CD4-positive, CD25-positive, alpha-beta regulatory T cell (primary cell): ENCODE measurements around the gene B9D2. TPM values are rescaled to one million over a fixed set of nuclear protein-coding genes. Genes with fewer than 3 reads are reported as not detected.

Experiments used
- ATAC-seq, 2 donors: fragments of 150-1000 bp; cut with Tn5 transposase; one replicate each; pipeline ENCODE4 v1.10.0; 2021; ENCODE audit warnings: low read depth in 2 of 2, moderate number of reproducible peaks in 2 of 2, moderate library complexity in 1 of 2
- DNase-seq, 3 donors: peaks; one replicate each; pipeline versions ENCODE4 v3.0.0 to v3.0.0-alpha.2; 2012 to 2022; ENCODE audit warnings: mixed read lengths in 1 of 3
- H3K27ac ChIP-seq: one replicate; pipeline ENCODE4 v1.7.0; 2013; ENCODE audit warnings: mild to moderate bottlenecking, low read length; ENCODE audit not compliant: insufficient read depth, poor library complexity, severe bottlenecking
- H3K27me3 ChIP-seq: one replicate; pipeline ENCODE4 v1.7.0; 2013; ENCODE audit warnings: low read length; ENCODE audit not compliant: control insufficient read depth, insufficient read depth
- H3K36me3 ChIP-seq: one replicate; pipeline ENCODE4 v1.7.0; 2013; ENCODE audit warnings: mild to moderate bottlenecking, low read length, moderate library complexity; ENCODE audit not compliant: control insufficient read depth, insufficient read depth
- H3K4me1 ChIP-seq: 2 replicates; pipeline ENCODE4 v1.7.0; 2013; ENCODE audit warnings: mild to moderate bottlenecking, low read length; ENCODE audit not compliant: insufficient read depth, control insufficient read depth, poor library complexity, severe bottlenecking
- H3K4me3 ChIP-seq: one replicate; pipeline ENCODE4 v1.7.0; 2013; ENCODE audit warnings: low read depth, mild to moderate bottlenecking, low read length, moderate library complexity
- H3K9me3 ChIP-seq, 2 experiments: 1 replicate in 1 of 2; 2 replicates in 1 of 2; pipeline ENCODE4 v1.7.0; 2013; ENCODE audit warnings: low read length in 2 of 2, mild to moderate bottlenecking in 1 of 2, moderate library complexity in 1 of 2; ENCODE audit not compliant: control insufficient read depth in 2 of 2
- H3K27ac Mint-ChIP-seq, 3 donors: one replicate each; pipeline ENCODE4 v1.8.0; 2020 to 2022; ENCODE audit warnings: mild to moderate bottlenecking in 3 of 3, mixed read lengths in 3 of 3, moderate library complexity in 2 of 3
- H3K27me3 Mint-ChIP-seq: one replicate; pipeline ENCODE4 v1.8.0; 2022; ENCODE audit warnings: mild to moderate bottlenecking, mixed read lengths
- H3K36me3 Mint-ChIP-seq: one replicate; pipeline ENCODE4 v1.8.0; 2020; ENCODE audit warnings: mixed read lengths
- H3K4me1 Mint-ChIP-seq, 4 donors: one replicate each; pipeline ENCODE4 v1.8.0; 2020 to 2022; ENCODE audit warnings: mixed read lengths in 4 of 4, mild to moderate bottlenecking in 1 of 4
- H3K4me3 Mint-ChIP-seq, 4 donors: one replicate each; pipeline ENCODE4 v1.8.0; 2020 to 2022; ENCODE audit warnings: mild to moderate bottlenecking in 4 of 4, mixed read lengths in 4 of 4, moderate library complexity in 3 of 4
- H3K9me3 Mint-ChIP-seq, 7 donors: one replicate each; pipeline ENCODE4 v1.8.0; 2020 to 2022; ENCODE audit warnings: mixed read lengths in 7 of 7, mild to moderate bottlenecking in 3 of 7, moderate library complexity in 2 of 7
- polyA plus RNA-seq, 4 donors: library from polyadenylated mRNA; unstranded; fragments of 300-500 nt; fragmentation: Illumina TruSeq; gene quantifications; one replicate each; pipeline ENCODE4 v1.2.3, GENCODE V29; 2021
- total RNA-seq: library from RNA; stranded (reverse); gene quantifications from one replicate; pipeline ENCODE4 v1.2.3, GENCODE V29; 2022

The B9D2 gene
- total and polyA plus RNA-seq, 5 donors from 2014 or later: 22.3 to 28.4 (median 24.2) TPM

DNA sequence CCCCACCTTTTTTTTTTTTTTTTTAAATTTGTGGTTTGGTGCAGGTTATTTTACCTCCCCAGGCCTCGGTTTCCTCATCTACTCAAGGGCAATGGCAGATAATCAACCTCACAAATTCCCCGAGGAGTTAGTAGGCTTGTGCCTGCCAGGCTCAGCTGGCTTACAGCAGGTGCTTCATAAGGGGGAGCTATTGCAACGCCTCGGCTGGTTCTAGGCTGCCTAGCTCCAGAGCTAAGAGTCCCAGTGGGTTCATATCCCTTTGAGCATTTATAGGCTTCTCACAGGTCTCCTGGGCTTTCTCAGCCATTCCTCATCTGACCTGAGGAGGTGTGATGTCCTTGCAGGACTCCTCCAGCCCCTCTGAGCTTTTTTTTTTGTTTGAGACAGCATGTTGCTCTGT is 44.3 kb upstream of the B9D2 start:
- Mint-ChIP-seq H3K27ac (no peak overlapping the region), H3K9me3 (no peaks in the 10 kb centered on the region), H3K36me3 (peaks cover 12% of the 10 kb centered on the region), H3K4me1 (peaks cover 5 to 16% (median 9%) of the 10 kb centered on the region in 4 donors), H3K27me3 (no peaks in the 10 kb centered on the region), H3K4me3 (no peak overlapping the region)
- Histone ChIP-seq H3K4me3 (no peak overlapping the region), H3K36me3 (peaks cover 13% of the 10 kb centered on the region), H3K27me3 (no peaks in the 10 kb centered on the region), H3K9me3 (no peaks in the 10 kb centered on the region), H3K27ac (no peak overlapping the region), H3K4me1 (no peaks in the 10 kb centered on the region)
- DNase-seq (no peak), ATAC-seq (no peak)

DNA sequence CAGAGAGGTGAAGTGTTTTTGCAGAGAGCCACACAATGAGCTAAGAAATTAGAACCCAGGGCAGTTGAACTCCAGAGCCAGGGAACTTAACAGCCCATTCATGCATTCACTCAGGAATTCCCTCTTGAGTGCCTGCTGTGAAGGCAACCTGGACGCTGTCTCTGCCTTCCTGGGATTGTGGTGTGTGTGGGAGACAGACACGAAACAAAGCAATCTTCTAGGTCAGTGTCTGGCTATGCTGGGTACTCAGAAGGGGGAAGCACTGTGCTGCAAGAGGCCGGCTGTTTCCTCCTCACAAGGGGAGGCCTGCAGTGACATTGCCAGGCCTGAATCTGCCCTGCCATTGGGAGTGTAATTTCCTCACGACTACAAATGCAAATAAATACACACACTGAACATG is 43.3 kb upstream of the B9D2 start:
- Mint-ChIP-seq H3K27me3 (no peaks in the 10 kb centered on the region), H3K4me1 (peaks cover 5 to 16% (median 9%) of the 10 kb centered on the region in 4 donors), H3K36me3 (peaks cover 12% of the 10 kb centered on the region), H3K9me3 (no peaks in the 10 kb centered on the region), H3K4me3 (peak overlapping the region in 1 of 4 donors; percentile 62), H3K27ac (peak overlapping the region in 1 of 3 donors; percentile 3)
- DNase-seq: no peak
- peaks cover 11% of the 10 kb centered on the region for H3K36me3 ChIP-seq
- no peaks in the 10 kb centered on the region for H3K27me3 ChIP-seq
- no peaks in the 10 kb centered on the region for H3K4me1 ChIP-seq
- no peak overlapping the region for H3K4me3 ChIP-seq
- H3K27ac ChIP-seq: no peak overlapping the region
- H3K9me3 ChIP-seq: no peaks in the 10 kb centered on the region
- no peak for ATAC-seq

DNA sequence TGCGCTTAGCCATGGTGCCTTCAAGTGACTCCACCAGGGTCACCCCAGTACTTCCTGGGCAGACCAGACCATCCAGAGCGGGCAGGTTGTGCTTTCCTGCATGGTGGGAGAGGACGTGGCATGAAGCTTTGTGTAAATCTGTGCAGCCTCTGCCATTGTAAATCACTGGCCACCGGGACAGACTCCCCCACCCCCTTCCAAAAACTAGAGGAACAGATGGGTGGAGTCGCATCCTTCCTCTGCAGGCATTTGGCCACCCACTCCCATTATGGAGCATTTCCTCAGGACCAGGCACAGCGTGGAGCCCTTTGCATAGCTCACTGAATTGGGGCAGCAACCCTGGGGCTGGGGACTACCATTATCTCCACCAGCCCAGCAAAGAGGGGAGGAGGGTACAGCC is 41.8 kb upstream of the B9D2 start:
- no peaks in the 10 kb centered on the region for H3K36me3 ChIP-seq
- no peaks in the 10 kb centered on the region for H3K9me3 ChIP-seq
- H3K4me1 Mint-ChIP-seq: peaks cover 5 to 26% (median 16%) of the 10 kb centered on the region in 4 donors
- peaks cover 15% of the 10 kb centered on the region for H3K36me3 Mint-ChIP-seq
- no peaks in the 10 kb centered on the region for H3K4me1 ChIP-seq
- H3K27me3 ChIP-seq: no peaks in the 10 kb centered on the region
- ATAC-seq: no peak
- H3K4me3 ChIP-seq: no peak overlapping the region
- H3K9me3 Mint-ChIP-seq: no peaks in the 10 kb centered on the region
- no peaks in the 10 kb centered on the region for H3K27me3 Mint-ChIP-seq
- no peak for DNase-seq
- no peak overlapping the region for H3K27ac Mint-ChIP-seq
- H3K4me3 Mint-ChIP-seq: no peak overlapping the region
- no peak overlapping the region for H3K27ac ChIP-seq

DNA sequence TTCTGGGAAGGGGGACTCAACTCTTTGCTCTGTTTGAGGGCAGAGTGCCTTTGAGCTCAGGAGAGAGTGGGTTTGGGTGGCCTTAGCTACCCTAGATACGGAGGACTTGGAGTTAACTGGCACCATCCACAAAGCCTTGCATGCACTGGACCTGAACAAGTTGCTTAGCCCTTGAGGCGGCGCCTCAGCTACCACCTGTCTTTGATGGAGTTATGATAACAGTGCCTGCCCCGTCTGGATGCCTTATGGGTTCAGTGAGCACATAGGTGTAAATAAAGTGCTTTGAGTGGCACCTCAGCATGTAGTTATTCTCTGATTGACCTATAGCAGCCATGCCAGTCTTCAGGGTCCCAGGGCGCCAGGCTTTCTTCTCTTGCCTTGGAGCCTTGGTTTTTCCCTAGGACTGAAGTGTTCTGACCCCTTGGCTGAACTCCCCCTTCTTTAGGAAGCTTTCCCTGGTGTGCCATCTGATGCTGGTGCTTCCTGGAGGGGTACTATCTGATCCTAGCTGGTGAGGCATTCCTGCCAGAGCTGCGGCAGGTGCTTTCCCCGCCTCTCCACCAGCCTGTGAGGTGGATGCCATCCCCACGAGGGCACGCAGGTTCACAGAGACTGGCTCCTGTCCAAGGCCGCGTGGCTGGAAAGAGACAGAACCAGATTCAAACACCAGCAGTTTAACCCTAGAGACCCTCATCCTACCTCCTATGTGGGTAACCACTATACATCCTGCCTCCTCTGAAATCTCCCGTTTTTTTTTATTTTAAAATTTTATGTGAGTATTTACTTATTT is 39.4 kb upstream of the B9D2 start:
- peak overlapping the region in 1 of 4 donors; percentile 35 for H3K4me3 Mint-ChIP-seq
- no peaks in the 10 kb centered on the region for H3K9me3 Mint-ChIP-seq
- no peak overlapping the region for H3K27ac Mint-ChIP-seq
- Histone ChIP-seq H3K4me3 (no peak overlapping the region), H3K27me3 (no peaks in the 10 kb centered on the region), H3K4me1 (peaks cover 9% of the 10 kb centered on the region), H3K9me3 (no peaks in the 10 kb centered on the region), H3K36me3 (no peaks in the 10 kb centered on the region), H3K27ac (no peak overlapping the region)
- DNase-seq (no peak), ATAC-seq (no peak)
- peaks cover 10 to 31% (median 20%) of the 10 kb centered on the region in 4 donors for H3K4me1 Mint-ChIP-seq
- no peaks in the 10 kb centered on the region for H3K27me3 Mint-ChIP-seq
- peaks cover 15% of the 10 kb centered on the region for H3K36me3 Mint-ChIP-seq

DNA sequence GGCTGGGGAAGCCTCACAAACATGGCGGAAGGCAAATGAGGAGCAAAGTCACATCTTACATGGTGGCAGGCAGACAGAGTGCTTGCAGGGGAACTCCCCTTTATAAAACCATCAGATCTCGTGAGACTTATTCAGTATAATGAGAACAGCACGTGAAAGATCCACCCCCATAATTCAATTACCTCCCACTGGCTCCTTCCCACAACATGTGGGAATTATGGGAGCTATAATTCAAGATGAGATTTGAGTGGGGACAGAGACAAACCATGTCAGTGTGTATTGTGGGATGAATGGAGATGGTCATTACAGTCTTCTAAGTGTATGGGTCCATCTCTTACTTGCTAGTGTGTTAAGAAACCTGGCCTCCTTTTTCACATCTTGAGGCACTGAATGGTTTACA is 38.1 kb upstream of the B9D2 start:
- no peaks in the 10 kb centered on the region for H3K9me3 ChIP-seq
- no peak for DNase-seq
- no peaks in the 10 kb centered on the region for H3K36me3 ChIP-seq
- H3K4me1 Mint-ChIP-seq: peaks cover 21 to 40% (median 28%) of the 10 kb centered on the region in 4 donors
- no peak for ATAC-seq
- no peaks in the 10 kb centered on the region for H3K9me3 Mint-ChIP-seq
- H3K36me3 Mint-ChIP-seq: peaks cover 9% of the 10 kb centered on the region
- no peak overlapping the region for H3K4me3 ChIP-seq
- no peak overlapping the region for H3K27ac Mint-ChIP-seq
- H3K4me1 ChIP-seq: peaks cover 15% of the 10 kb centered on the region
- H3K4me3 Mint-ChIP-seq: peak overlapping the region in 1 of 4 donors; percentile 43
- H3K27me3 ChIP-seq: no peaks in the 10 kb centered on the region
- no peak overlapping the region for H3K27ac ChIP-seq
- no peaks in the 10 kb centered on the region for H3K27me3 Mint-ChIP-seq

DNA sequence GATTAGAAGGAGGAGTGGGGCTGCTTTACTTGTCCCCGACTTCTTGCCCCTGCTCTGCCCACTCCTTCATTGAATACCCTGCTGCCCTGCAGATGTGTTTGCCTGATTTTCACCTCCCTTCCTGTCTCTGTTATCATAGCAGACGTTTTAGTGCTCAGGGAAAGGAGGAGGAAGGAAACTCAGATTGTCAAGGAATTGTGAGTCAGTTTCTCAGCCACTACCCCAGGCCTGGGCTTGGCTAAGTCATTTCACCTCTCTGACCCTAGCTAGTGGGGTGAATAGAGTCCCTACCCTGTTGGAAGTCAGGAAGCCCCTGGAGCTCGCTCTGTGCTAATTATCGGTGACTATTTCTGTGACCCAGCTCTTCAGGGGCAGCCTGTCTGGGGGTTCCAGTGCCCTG is 37.5 kb upstream of the B9D2 start:
- Mint-ChIP-seq H3K27me3 (no peaks in the 10 kb centered on the region), H3K9me3 (no peaks in the 10 kb centered on the region), H3K36me3 (peaks cover 7% of the 10 kb centered on the region), H3K27ac (peak overlapping the region in 1 of 3 donors; percentile 71), H3K4me3 (peak overlapping the region in 1 of 4 donors; percentile 84), H3K4me1 (peaks cover 19 to 44% (median 29%) of the 10 kb centered on the region in 4 donors)
- no peak overlapping the region for H3K27ac ChIP-seq
- DNase-seq (no peak), ATAC-seq (no peak)
- peaks cover 19% of the 10 kb centered on the region for H3K4me1 ChIP-seq
- no peak overlapping the region for H3K4me3 ChIP-seq
- H3K9me3 ChIP-seq: no peaks in the 10 kb centered on the region
- no peaks in the 10 kb centered on the region for H3K36me3 ChIP-seq
- H3K27me3 ChIP-seq: no peaks in the 10 kb centered on the region

DNA sequence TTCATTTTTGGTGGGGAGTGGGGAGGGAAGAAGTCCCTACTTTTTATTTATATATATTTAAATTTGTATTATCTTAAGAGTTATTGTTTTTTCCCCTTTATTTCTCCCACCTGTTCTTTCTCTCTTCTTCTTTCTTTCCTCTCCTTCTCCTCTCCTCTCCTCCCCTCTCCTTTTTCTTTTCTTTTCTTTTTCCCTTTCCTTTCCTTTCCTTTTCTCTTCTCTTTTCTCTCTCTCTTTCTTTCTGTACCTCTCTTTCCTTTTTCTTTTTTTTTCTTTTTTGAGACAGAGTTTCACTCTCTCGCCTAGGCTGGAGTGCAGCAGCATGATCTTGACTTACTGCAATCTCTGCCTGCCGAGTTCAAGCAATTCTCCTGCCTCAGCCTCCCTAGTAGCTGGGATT is 35.6 kb upstream of the B9D2 start:
- Mint-ChIP-seq H3K4me3 (peak overlapping the region in 3 of 4 donors; percentile 95 to 98 (median 96)), H3K36me3 (peaks cover 14% of the 10 kb centered on the region), H3K27ac (peak overlapping the region in 2 of 3 donors; percentile 31 to 88), H3K9me3 (no peaks in the 10 kb centered on the region), H3K27me3 (no peaks in the 10 kb centered on the region), H3K4me1 (peaks cover 25 to 59% (median 37%) of the 10 kb centered on the region in 4 donors)
- ATAC-seq (no peak), DNase-seq (no peak)
- Histone ChIP-seq H3K4me1 (peaks cover 31% of the 10 kb centered on the region), H3K9me3 (no peaks in the 10 kb centered on the region), H3K27ac (no peak overlapping the region), H3K27me3 (no peaks in the 10 kb centered on the region), H3K4me3 (no peak overlapping the region), H3K36me3 (no peaks in the 10 kb centered on the region)

DNA sequence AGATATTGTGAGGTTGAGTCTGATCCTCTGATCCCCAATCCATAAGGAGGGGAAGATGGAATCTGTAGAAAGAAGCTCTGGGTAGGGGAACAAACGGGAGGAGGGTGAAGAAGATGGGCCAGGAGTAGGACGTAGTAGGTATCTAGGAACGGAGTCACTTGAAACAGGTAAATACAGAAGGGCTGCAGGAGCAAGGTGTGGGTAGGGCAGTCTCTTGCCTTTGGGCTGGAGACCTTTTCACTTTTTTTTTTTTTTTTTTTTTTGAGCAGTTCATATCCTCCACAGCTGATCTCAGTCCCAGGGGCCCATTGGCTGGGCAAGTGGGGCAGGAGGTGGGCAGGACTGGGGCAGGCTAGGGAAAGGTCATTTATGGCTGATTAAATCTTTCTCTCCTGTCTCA is 35.1 kb upstream of the B9D2 start:
- Mint-ChIP-seq H3K4me1 (peaks cover 25 to 59% (median 37%) of the 10 kb centered on the region in 4 donors), H3K27ac (peak overlapping the region in 2 of 3 donors; percentile 46 to 99), H3K27me3 (no peaks in the 10 kb centered on the region), H3K36me3 (peaks cover 14% of the 10 kb centered on the region), H3K9me3 (no peaks in the 10 kb centered on the region), H3K4me3 (peak overlapping the region; percentile 79 to 98 (median 96))
- ATAC-seq (no peak), DNase-seq (no peak)
- no peaks in the 10 kb centered on the region for H3K9me3 ChIP-seq
- no peaks in the 10 kb centered on the region for H3K27me3 ChIP-seq
- peaks cover 31% of the 10 kb centered on the region for H3K4me1 ChIP-seq
- H3K36me3 ChIP-seq: no peaks in the 10 kb centered on the region
- peak overlapping the region; percentile 100 for H3K4me3 ChIP-seq
- no peak overlapping the region for H3K27ac ChIP-seq
